ENCODE data around the gene MCC.
"Not testable (repeated sequence)": the region's sequence is repeated elsewhere in the genome, so short reads cannot be mapped to it uniquely, and the experiment has no call there.

The MCC gene

DNA sequence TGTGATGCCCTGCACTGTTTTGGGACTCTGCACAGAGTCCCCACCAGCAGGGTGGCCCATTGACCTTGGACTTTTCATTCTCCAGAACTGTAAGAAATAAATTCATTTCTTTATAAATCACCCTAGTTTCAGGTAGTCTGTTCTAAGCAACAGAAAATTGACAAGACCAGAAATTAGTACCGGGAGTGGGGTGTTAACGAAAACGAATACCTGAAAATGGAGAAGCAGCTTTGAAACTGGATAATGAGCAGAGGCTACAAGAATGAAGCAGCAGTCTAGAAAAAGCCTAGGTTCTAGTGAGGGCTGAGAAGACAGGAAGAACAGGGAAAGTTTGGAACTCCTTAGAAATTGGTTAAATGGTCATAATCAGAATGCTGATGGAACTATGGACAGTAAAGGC lies 2.1 kb upstream of the MCC start:
- no peak for DNase-seq (ENCODE audit: low spot score)

DNA sequence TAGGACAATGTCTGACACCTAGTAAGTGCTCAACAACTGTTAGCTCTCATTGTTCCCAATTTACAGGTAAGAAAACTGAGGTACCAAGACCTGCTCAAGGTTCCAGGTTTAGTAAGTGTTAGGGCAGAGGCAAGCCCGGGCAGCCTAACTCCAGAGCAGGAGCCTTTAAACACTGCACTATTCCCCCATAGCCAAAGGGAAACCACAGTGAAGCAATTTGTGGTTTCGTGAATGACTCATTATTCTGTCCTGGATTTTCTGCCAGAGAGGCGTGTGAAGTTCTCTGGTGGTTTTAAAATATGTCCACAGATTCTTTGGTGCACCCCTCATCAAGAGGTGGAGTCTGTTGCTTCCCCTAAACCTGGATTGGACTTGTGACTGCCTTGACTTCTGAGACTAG lies 1.0 kb upstream of the MCC start:
- no peak for DNase-seq (ENCODE audit: low spot score)

DNA sequence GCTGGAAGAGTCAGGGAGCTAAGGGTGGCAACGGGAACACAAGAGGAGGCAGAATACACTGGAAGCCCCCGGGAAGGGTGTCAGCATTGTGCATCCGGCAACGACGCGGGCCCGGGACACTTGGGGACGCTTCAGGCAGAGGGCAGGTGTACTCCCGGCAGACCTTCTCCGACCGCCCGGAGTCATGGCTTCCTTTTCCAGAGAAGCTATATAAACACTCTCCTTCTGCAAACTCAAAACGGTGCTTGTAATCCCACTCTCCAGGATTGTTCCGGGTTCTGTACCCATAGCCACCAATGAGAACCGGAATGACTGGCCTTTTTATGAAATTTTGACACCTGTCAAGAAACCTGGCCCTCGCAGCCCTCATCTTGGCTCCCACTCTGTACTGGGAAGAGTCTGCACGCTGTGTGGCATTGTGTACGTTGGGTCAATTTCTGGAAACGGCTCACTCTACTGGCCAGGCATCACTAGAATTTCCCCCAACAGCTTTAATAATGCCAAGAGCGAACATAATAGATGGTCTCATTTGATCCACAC lies 462 bp upstream of the MCC start:
- no peak for DNase-seq (ENCODE audit: low spot score)

DNA sequence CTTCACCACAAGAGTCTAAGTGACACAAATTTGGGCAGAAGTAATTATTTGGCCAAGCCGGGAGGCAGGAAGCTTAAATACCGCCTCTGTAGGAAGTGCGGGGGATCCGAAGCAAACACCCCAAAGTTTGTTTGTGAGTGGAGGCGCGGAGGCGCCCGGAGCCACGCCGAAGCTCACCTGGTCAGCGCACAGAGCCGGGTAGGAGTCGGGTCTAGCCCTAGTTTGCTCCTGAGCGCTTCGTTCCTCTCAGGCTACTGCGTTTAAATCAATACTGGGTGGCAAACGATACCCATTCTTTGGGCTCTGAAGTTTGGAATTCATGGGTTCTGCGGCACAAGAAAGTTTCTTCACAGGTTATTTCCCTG lies 855 bp downstream of the MCC start:
- DNase-seq (ENCODE audit: low spot score) = peak; percentile 23

DNA sequence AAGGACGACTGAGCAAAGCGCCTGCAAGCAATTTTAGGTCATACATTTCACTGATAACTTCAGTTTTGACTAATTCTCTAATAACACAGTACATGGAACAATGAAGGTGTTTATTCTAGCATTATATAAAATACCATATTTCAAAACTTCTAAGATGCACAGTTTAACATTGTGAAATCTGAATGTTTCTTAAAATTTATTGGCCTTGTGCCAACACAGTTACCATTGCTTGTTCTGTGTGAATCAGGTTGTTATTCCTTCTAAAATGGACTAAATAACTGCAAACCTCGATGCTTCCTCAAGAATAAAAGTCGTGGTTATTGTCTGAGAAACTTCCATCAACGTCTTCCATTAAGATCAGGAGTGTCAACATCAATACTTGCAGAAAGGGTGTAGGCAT lies 8.0 kb downstream of the MCC start:
- DNase-seq (ENCODE audit: low spot score) = no peak

DNA sequence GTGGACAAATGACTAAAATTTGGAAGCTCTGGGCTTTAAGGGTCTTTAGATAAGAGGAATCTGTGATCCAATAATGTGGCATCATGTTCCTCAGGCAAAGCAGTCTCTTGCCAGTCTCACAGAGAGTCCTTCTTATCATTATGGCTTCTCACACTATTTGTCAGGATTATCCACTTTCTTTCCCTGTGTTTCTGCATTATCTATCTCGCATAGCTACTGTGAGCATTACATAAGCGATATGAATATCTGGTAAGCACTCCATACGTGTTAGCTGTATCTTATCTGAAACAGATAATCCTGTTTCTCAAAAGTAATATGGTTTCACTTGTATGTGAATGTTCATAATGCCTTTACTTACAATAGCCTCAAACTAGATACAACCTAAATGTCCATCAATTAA lies 9.6 kb downstream of the MCC start:
- no peak for DNase-seq (ENCODE audit: low spot score)

DNA sequence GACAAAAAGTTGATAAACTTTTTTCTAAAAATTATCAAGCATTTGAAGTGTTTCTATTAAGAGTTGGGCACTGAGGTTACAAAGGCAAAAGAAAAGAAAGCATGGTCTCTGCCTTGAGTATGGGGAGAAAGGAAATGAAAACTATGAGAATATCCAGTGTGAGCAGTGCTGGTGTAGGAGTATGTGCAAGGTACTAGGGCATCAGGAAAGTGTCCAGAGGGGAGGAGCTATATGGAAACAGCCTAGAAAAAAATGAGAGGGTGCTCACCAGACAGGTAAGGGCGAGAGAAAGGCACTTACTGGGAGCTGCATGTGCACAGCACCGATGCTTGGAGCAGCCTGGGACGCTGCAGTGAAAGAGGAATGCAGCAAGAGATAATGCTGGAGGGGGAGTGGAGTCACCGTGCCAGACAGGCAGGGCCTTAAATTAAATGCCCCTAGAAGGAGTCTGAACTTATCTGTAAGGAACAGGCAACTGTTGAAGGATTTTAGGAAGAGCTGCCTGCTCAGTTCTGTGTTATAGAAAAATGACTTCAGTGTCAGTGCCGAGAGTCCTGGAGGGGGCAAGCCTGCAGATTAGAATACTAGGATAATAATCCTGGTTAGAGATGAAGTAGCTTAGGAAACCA lies 14.0 kb downstream of the MCC start:
- DNase-seq (ENCODE audit: low spot score) = no peak

DNA sequence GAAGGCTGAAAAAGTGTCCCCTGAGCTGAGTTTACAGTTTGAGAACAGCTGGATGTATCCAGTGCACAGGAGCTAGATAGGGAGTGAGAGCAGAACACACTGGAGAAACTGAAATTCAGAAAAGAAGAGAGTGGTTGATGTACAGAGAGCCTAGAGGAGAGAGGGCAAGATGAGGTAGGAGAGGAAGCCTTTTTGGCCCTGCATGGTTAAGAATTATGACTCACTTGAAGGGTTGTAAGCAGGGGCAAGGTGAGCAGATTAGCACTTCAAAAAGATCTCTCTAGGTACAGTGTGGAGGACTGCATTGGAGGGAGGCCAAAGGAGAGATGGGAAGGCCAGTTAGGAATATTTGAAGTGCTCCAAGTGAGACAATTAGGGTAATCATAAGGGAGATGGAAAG lies 25.2 kb downstream of the MCC start:
- DNase-seq (ENCODE audit: low spot score) = no peak

DNA sequence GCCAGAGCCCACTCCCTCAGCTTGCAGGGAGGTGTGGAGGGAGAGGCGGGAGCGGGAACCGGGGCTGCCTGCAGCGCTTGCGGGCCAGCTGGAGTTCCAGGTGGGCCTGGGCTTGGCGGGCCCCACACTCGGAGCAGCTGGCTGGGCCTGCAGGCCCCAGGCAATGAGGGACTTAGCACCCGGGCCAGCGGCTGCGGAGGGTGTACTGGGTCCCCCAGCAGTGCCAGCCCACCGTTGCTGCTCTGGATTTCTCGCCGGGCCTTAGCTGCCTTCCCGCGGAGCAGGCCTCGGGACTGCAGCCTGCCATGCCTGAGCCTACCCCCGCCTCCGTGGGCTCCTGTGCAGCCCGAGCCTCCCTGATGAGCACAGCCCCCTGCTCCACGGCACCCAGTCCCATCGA lies 31.1 kb downstream of the MCC start:
- not testable (repeated sequence) for DNase-seq (ENCODE audit: low spot score)

DNA sequence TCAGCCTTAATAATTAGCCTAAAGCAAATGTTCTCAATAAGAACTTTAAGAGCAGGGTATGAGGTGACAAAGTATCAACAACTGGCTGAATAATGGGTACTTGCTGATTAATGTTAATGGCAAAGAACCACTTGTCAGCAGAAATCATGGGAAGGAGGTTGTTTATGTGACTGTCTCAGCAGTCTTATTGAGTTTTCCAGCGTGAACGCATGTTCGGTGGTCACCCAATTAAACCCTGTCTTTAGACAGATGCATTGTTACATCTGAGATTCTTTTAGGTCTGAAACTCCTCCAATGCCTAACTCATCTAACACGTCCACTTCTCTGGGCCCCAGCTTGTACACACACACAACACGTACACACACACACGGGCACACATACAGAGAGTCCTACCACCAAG lies 35.3 kb downstream of the MCC start:
- no peak for DNase-seq (ENCODE audit: low spot score)

DNA sequence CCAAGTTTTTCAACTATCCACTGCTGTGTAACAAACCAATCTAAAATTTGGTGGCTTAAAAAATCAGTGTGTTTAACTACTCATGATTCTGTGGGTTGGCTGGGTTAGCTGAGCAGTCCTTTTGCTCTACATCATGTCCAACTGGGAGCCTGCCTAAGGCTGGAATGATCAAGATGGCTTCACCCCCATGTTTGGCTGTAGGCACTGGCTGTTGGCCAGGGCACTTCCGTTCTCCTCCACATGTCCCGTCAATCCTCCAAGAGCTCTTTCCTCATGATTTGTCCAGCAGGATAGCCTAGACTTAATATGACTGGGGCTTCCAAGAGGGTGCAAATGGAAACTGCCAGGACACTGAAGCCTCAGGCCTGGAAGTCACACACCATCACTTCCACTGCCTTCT lies 36.5 kb downstream of the MCC start:
- no peak for DNase-seq (ENCODE audit: low spot score)

DNA sequence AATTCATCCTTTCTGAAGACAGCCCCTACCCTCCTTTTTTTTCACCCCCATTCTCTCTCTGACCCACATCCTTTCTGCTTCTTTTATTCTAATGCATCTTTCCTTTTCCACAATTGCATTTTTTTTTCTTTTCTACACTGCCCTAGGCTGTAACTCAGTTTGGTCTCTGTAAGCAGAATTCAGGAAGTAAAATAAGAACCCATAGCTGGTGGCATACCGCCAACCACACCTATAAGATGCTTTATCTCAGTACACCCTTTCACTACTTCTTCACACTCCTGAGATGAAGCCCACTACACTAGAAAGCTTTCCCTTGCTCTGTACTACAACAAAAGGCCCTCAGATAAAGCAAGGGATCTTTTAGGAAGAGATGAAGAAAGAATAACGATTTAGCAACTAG lies 37.3 kb downstream of the MCC start:
- no peak for DNase-seq (ENCODE audit: low spot score)

DNA sequence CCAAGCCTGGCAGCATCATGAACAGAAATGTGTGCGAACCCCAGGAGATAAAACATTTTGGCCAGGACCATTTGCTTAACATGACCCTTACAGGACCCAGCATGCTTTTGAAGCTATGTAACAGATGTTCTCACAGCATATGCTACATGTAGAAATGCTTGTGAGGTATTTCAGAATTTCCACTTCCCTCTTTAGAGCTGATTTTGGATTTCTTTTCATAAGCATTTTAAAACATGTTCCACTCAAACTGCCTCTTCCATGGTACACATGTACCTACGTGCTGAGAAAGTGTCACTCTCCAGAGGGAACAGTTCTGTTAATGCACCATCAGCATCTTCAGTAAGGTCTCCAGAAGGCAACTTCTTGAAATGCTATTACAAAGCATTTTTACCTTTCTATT lies 37.8 kb downstream of the MCC start:
- no peak for DNase-seq (ENCODE audit: low spot score)

DNA sequence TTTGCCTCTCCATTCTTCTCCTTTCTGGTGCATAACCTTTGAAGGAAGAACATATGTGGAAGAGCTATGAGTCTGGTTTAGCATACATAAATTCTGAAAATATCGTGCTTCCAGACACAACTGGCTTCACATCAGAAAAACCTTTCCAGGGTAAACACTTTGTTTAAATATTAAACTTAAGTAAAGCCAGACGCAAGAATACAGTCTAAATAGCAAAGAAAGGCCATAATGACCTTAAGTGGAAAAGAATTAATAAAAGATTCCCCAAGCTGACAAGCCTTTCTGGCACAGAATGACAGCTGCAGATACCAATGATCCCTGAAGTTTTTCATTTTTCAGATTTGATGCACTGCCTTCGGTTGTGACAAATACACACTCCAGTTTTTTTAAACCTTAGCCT lies 40.0 kb downstream of the MCC start:
- DNase-seq (ENCODE audit: low spot score) = no peak

DNA sequence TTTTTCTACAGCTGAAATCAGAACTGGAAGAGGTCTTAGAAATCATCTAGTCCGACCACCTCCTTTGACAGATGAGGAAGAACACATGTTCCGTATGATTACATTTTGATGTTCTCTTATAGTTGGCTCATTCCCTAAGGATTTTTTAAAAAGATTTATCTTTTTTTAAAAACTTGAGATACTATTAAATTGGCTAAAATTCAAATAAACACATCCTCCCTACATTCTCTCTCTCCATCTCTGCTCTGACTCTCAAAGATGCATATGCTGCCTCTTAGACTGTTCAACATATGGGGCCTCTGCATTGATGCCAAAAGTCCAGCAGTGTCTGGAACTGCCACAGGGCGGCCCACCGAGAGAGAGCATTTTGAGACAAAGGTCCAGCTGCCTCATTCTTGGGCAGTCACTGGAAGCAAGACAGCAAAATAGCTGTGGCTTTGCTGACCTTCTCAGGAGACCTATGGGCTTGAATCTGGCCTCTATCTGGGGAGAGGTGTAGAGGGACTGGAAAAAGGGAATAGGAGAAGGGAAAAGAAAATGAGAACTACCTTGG lies 40.7 kb downstream of the MCC start:
- DNase-seq (ENCODE audit: low spot score) = no peak

DNA sequence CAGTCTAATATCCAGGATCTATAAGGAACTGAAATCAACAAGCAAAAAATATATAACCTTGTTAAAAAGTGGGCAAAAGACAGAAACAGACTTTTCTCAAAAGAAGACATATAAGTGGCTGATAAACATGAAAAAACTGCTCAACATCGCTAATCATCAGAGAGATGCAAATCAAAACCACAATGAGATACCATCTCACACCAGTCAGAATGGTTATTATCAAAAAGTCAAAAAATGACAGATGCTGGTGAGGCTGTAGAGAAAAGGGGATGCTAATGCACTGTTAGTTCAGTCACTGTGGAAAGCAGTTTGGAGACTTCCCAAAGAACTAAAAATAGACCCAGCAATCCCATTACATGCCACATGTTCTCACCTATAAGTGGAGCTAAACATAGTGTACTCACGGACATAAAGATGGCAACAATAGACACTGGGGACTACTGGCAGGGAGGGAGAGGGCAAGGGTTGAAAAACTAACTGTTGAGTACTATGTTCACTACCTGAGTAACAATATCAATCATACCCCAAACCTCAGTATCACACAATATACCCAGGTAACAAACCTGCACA lies 41.8 kb downstream of the MCC start:
- no peak for DNase-seq (ENCODE audit: low spot score)

DNA sequence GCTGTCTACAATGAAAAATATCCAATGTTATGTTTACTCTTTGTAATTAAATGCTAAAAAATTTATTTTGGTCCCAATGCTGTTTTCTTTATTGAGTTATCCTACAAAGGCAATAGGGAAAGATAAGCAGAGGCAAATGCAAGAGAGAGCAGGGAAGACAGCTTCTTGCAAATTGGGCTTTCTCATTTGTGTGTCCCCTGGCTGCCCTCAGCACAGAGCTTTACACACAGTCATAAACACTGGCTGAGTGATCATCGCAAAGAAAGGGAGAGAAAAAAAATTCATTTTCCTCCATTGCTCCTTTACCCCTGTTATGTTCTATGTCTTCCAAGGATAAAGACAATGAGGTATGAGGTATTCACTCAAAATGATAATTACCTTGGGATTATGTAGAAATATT lies 51.1 kb downstream of the MCC start:
- no peak for DNase-seq (ENCODE audit: low spot score)

DNA sequence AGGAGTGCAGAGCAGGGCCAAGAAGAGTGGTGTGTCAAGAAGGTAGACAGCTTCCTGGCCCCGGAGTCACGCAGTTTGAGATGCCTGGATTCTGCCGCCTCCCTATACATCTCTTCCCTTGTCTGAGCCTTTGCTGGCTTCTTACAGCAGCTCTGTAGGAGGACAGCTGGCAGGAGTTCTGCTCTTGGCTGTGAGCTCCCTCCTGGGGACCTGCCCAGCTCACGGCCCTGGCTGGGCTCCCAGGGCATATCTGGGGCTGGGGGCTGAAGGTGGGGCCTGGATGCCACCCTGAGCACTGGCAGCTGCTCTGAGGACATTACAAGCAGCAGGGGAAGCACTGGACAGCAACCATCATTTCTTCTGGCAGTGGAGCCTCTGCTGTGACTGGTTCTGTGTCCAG lies 52.7 kb downstream of the MCC start:
- DNase-seq (ENCODE audit: low spot score) = no peak

DNA sequence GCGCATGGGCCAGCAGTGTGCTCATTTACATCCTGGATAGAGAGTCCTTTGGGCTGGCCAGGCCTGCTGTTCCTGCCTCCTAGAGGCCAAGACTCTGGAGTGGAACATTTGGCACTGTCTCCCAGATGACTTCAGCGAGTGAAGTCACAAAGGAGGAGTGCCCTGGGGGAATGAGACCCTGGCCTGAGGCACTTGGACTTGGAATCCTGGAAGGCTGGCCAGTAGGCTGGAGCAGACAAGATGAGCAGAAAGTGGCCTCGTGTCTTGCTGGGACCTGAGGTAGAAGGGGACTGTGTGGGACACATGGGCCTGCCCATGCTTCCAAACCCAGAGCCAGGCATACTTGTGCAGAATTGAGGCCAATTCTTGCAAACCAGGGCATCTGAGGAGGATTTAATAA lies 53.4 kb downstream of the MCC start, which contains the start of gene TSSK1B:
Gene TSSK1B, minus strand, starts transcription at position 101 of the 400 bp plus-strand sequence. CDS start 150 bp downstream, outside the sequence.
- no peak for DNase-seq (ENCODE audit: low spot score)

DNA sequence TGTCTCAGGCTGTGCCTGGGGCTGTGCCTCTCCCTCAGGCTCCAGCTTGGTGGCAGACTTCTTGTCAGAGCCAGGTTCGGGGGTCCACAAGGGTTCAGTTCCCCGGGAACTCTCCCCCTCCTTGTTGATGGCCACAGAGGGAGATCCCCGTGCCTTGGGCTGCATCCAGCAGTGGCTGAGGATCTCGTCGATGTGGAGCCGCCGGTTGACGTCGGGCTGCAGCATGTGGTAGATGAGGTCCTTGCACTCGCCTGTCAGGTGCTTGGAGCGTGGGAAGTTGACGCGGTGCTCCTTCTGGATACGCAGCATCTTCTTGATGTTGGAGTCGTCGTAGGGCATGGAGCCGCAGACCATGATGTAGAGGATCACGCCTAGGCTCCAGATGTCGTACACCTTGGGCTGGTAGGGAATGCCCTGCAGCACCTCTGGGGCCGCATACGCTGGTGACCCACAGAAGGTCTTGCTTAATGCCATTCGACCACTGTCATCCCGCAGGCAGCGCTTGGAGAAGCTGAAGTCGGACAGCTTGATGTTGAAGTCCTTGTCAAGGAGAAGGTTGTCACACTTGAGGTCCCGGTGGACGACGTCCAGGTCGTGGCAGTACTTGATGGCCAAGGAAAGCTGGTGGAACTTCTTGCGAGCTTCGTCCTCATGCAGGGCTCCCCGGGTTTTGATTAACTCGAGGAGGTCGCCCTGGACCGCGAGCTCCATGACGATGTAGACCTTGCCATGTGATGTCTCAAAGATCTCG lies 54.2 kb downstream of the MCC start:
- no peak for DNase-seq (ENCODE audit: low spot score)

DNA sequence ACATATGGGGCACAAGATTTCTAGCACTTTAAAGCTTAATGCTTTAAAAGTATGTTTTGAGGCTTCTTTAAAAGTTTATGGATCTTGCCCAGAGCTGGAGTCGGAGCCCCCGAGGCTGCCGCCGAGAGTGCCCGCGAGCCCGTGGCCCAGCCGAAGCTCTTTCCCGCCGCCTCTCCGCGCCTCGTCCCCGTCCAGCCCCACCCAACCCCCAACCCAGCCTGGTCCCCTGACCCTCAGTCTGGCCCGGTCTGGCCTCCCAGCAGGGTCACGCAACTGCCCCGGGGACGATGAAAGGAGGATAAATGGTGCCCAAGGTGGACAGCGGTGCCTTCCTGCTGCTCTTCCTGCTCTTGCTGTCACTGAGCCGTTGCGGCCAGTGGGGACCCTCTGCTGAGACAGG lies 55.2 kb downstream of the MCC start:
- DNase-seq (ENCODE audit: low spot score) = no peak

DNA sequence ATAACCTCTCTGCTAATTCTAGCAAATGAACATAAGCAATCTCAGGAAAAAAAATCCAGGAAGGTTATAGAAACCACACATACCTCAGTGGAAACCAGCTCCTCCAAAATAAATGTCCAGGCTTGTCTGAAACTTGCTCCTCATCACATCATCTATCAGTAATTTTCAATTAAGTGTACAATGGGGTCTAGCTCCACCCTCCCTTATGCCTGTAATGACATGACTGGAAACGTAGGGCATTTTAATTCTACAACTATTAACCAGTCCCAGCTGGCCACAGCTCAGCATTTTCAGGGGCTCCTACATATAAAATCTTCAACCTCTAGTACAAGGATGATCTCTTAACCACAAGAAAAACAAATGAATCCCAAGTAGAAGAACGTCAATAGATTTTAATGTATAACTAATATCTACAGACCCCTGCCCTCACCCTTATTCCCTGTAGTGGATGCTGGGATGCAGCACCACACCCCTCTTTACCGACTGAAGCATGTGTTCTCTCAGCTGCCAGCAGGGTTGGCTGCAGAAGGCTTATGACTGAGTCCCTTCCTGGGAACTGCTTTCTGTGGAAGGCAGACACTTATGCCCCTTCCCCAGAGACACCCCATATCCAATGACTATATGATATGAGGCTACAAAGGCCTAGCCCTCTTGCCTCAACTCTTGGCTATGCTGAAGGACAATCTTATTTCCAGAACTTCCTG lies 60.2 kb downstream of the MCC start:
- no peak for DNase-seq (ENCODE audit: low spot score)

DNA sequence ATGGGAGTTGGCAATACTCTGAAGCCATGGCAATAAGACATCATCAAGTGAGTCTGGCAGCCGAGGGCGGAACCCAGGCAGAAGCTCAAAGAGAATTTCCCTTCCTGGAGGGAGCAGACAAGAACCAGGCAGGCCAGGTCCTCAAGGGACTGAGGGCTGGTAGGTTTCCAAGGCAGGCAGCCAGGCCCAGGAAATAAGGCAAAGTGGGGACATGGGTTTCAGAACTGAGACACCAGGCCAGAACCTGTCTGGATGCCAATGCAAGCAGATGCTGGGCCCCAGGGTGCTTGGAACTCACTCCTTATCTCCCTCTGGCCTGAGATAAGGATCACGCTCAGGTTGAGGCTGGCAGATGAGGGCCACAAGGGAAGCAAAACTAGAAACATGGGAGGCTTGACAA lies 62.3 kb downstream of the MCC start:
- DNase-seq (ENCODE audit: low spot score) = no peak
